ENCODE data around the gene USH2A.

USH2A gene

GRCh38 chr1:216111842-216112241 is 311.4 kb downstream of the USH2A start:
- DNase-seq (ENCODE audit: low spot score) = no peak
- Histone ChIP-seq H3K4me3 (no peak overlapping the region), H3K27ac (no peak overlapping the region)
- no peak for TF ChIP-seq CTCF (IDR thresholded peaks at IDR 0.05)

- no peak overlapping the region for H3K4me3 ChIP-seq
- no peak overlapping the region for H3K27ac ChIP-seq
- DNase-seq (ENCODE audit: low spot score) = no peak
- TF ChIP-seq CTCF (IDR thresholded peaks at IDR 0.05) = no peak
These were observed 327.8 kb downstream of the USH2A start for GRCh38 chr1:216095400-216095799.

- no peak for TF ChIP-seq CTCF (IDR thresholded peaks at IDR 0.05)
- Histone ChIP-seq H3K27ac (no peak overlapping the region), H3K4me3 (no peak overlapping the region)
- no peak for DNase-seq (ENCODE audit: low spot score)
These were observed 332.7 kb downstream of the USH2A start for GRCh38 chr1:216090556-216090955.

GRCh38 chr1:216086678-216087077 is 336.6 kb downstream of the USH2A start:
- no peak overlapping the region for H3K27ac ChIP-seq
- DNase-seq (ENCODE audit: low spot score) = no peak
- H3K4me3 ChIP-seq = no peak overlapping the region
- TF ChIP-seq CTCF (IDR thresholded peaks at IDR 0.05) = no peak

- Histone ChIP-seq H3K27ac (no peak overlapping the region), H3K4me3 (no peak overlapping the region)
- TF ChIP-seq CTCF (IDR thresholded peaks at IDR 0.05) = no peak
- DNase-seq (ENCODE audit: low spot score) = no peak
These were observed 341.8 kb downstream of the USH2A start for GRCh38 chr1:216081445-216081844.

GRCh38 chr1:216076751-216077150 is 346.5 kb downstream of the USH2A start:
- Histone ChIP-seq H3K27ac (no peak overlapping the region), H3K4me3 (no peak overlapping the region)
- no peak for DNase-seq (ENCODE audit: low spot score)
- TF ChIP-seq CTCF (IDR thresholded peaks at IDR 0.05) = no peak

- Histone ChIP-seq H3K27ac (no peak overlapping the region), H3K4me3 (no peak overlapping the region)
- DNase-seq (ENCODE audit: low spot score) = no peak
- no peak for TF ChIP-seq CTCF (IDR thresholded peaks at IDR 0.05)
These were observed 347.9 kb downstream of the USH2A start for GRCh38 chr1:216075339-216075738.

Measured in coronary artery (tissue), 2 donors.